ENCODE data around the gene TP53BP1. TPM values are rescaled to one million over a fixed set of nuclear protein-coding genes. Genes with fewer than 3 reads are reported as not detected.

Gene TP53BP1
- total RNA-seq, 1 donor from 2014 or later, result 138 TPM

DNA sequence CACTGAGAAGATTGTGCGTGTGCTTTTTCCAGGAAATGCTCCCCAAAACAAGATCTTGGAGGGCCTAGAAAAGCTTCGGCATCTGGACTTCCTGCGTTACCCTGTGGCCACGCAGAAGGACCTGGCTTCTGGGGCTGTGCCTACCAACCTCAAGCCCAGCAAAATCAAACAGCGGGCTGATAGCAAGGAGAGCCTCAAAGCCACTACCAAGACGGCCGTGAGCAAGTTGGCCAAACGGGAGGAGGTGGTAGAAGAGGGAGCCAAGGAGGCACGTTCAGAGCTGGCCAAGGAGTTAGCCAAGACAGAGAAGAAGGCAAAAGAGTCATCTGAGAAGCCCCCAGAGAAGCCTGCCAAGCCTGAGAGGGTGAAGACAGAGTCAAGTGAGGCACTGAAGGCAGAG is 29.3 kb upstream of the TP53BP1 start:
- TF ChIP-seq CTCF (IDR thresholded peaks at IDR 0.05; ENCODE audit: unreplicated experiment), result no peak
- Mint-ChIP-seq H3K36me3 (ENCODE audit: insufficient read depth) (peaks cover 3% of the 10 kb centered on the region), H3K27ac (peak overlapping the region; percentile 75), H3K9me3 (ENCODE audit: low read depth) (no peaks in the 10 kb centered on the region), H3K4me1 (ENCODE audit: low read depth) (peaks cover 16% of the 10 kb centered on the region), H3K4me3 (ENCODE audit: low read depth) (no peak overlapping the region), H3K27me3 (peaks cover 34% of the 10 kb centered on the region)
- no peak for DNase-seq (ENCODE audit: low spot score, unreplicated experiment)

DNA sequence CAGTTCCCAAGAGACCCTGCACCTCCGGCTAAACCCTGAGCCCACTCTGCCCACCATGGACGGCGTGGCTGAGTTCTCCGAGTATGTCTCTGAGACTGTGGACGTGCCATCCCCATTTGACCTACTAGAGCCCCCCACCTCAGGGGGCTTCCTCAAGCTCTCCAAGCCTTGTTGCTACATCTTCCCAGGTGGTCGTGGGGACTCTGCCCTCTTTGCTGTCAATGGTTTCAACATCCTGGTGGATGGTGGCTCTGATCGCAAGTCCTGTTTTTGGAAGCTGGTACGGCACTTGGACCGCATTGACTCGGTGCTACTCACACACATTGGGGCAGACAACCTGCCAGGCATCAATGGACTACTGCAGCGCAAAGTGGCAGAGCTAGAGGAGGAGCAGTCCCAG is 28.5 kb upstream of the TP53BP1 start:
- H3K4me3 Mint-ChIP-seq (ENCODE audit: low read depth), result no peak overlapping the region
- no peak for DNase-seq (ENCODE audit: low spot score, unreplicated experiment)
- TF ChIP-seq CTCF (IDR thresholded peaks at IDR 0.05; ENCODE audit: unreplicated experiment), result no peak
- H3K27ac Mint-ChIP-seq, result no peak overlapping the region
- H3K4me1 Mint-ChIP-seq (ENCODE audit: low read depth), result peaks cover 21% of the 10 kb centered on the region
- no peaks in the 10 kb centered on the region for H3K9me3 Mint-ChIP-seq (ENCODE audit: low read depth)
- H3K27me3 Mint-ChIP-seq, result peaks cover 34% of the 10 kb centered on the region
- peaks cover 3% of the 10 kb centered on the region for H3K36me3 Mint-ChIP-seq (ENCODE audit: insufficient read depth)

GRCh38 chr15:43520138-43520537 is 27.2 kb upstream of the TP53BP1 start:
- Mint-ChIP-seq H3K4me3 (ENCODE audit: low read depth) (no peak overlapping the region), H3K9me3 (ENCODE audit: low read depth) (no peaks in the 10 kb centered on the region), H3K36me3 (ENCODE audit: insufficient read depth) (peaks cover 3% of the 10 kb centered on the region), H3K4me1 (ENCODE audit: low read depth) (peaks cover 21% of the 10 kb centered on the region), H3K27me3 (peaks cover 37% of the 10 kb centered on the region), H3K27ac (no peak overlapping the region)
- no peak for DNase-seq (ENCODE audit: low spot score, unreplicated experiment)
- TF ChIP-seq CTCF (IDR thresholded peaks at IDR 0.05; ENCODE audit: unreplicated experiment), result no peak

- Mint-ChIP-seq H3K4me3 (ENCODE audit: low read depth) (peak overlapping the region; percentile 4), H3K27me3 (peaks cover 41% of the 10 kb centered on the region), H3K4me1 (ENCODE audit: low read depth) (peaks cover 21% of the 10 kb centered on the region), H3K36me3 (ENCODE audit: insufficient read depth) (peaks cover 3% of the 10 kb centered on the region), H3K27ac (no peak overlapping the region), H3K9me3 (ENCODE audit: low read depth) (no peaks in the 10 kb centered on the region)
- no peak for DNase-seq (ENCODE audit: low spot score, unreplicated experiment)
- no peak for TF ChIP-seq CTCF (IDR thresholded peaks at IDR 0.05; ENCODE audit: unreplicated experiment)
Measured at GRCh38 chr15:43519196-43519595, 26.2 kb upstream of the TP53BP1 start.

DNA sequence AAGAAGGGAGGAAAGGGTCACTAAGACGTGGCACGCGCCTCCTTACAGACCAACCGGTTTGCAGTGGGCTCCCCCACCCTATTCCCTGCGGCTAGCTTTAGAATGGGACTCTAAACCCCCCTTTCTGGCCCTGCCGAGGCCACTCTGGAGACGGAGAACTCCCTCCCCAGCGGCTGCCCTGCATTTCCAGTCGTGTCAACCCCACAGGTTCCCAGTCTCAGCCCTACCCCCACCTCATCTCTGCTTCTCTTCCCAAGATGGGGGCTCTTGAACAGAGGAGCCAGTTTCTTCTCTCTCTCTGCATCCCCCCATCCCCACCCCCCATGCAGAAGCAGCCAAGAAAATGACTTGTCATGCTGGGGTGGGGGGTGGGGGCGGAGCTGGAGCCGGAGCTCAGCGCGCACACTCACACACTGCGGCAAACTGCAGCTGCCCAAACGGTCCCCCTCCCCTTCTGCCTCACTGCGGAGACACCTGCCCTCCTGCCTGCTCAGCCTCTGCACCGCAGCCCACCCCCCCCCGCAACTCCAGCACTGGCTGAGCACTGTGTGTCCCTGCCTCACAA is 25.3 kb upstream of the TP53BP1 start:
- no peaks in the 10 kb centered on the region for H3K9me3 Mint-ChIP-seq (ENCODE audit: low read depth)
- peaks cover 43% of the 10 kb centered on the region for H3K27me3 Mint-ChIP-seq
- no peak overlapping the region for H3K27ac Mint-ChIP-seq
- peaks cover 21% of the 10 kb centered on the region for H3K4me1 Mint-ChIP-seq (ENCODE audit: low read depth)
- H3K36me3 Mint-ChIP-seq (ENCODE audit: insufficient read depth), result peaks cover 3% of the 10 kb centered on the region
- DNase-seq (ENCODE audit: low spot score, unreplicated experiment), result no peak
- no peak for TF ChIP-seq CTCF (IDR thresholded peaks at IDR 0.05; ENCODE audit: unreplicated experiment)
- peak overlapping the region; percentile 70 for H3K4me3 Mint-ChIP-seq (ENCODE audit: low read depth)
